Mesendoderm (in vitro differentiated cells): ENCODE measurements around the gene PPP1R7.
"Not testable (repeated sequence)": the region's sequence is repeated elsewhere in the genome, so short reads cannot be mapped to it uniquely, and the experiment has no call there.

Experiments used
- DNase-seq: peaks from one replicate; pipeline ENCODE4 v3.0.0; 2013
- H2AK5ac ChIP-seq: 2 replicates; pipeline ENCODE4 v1.6.1; 2013; ENCODE audit warnings: low read length, inconsistent platforms
- H2BK120ac ChIP-seq: 2 replicates; pipeline ENCODE4 v1.6.1; 2013; ENCODE audit warnings: low read depth, mild to moderate bottlenecking, low read length, moderate library complexity, mixed read lengths
- H2BK15ac ChIP-seq: replicated peaks from 2 replicates; pipeline ENCODE4 v1.6.1; 2013; ENCODE audit warnings: low read depth, mild to moderate bottlenecking, moderate library complexity
- H2BK5ac ChIP-seq: 2 replicates; pipeline ENCODE4 v1.6.1; 2013; ENCODE audit warnings: low read length, inconsistent platforms
- H3K18ac ChIP-seq: 2 replicates; pipeline ENCODE4 v1.6.1; 2013; ENCODE audit warnings: mild to moderate bottlenecking, low read length, mixed read lengths
- H3K23ac ChIP-seq: one replicate; pipeline ENCODE4 v1.6.1; 2013; ENCODE audit warnings: low read length
- H3K27ac ChIP-seq: 2 replicates; pipeline ENCODE4 v1.5.1; 2013; ENCODE audit warnings: low read depth, mild to moderate bottlenecking, inconsistent platforms, low read length, moderate library complexity
- H3K27me3 ChIP-seq: 2 replicates; pipeline ENCODE4 v1.6.1; 2013; ENCODE audit warnings: low read length, control low read depth, mild to moderate bottlenecking, inconsistent platforms; ENCODE audit not compliant: insufficient read depth, poor library complexity
- H3K36me3 ChIP-seq: 2 replicates; pipeline ENCODE4 v1.6.1; 2013; ENCODE audit warnings: low read length, inconsistent platforms; ENCODE audit not compliant: control insufficient read depth, insufficient read depth
- H3K4ac ChIP-seq: one replicate; pipeline ENCODE4 v1.6.1; 2013; ENCODE audit warnings: low read depth, mild to moderate bottlenecking, low read length, moderate library complexity
- H3K4me1 ChIP-seq: 2 replicates; pipeline ENCODE4 v1.6.1; 2013; ENCODE audit warnings: low read depth, low read length, inconsistent platforms; ENCODE audit not compliant: control insufficient read depth
- H3K4me2 ChIP-seq: 2 replicates; pipeline ENCODE4 v1.6.1; 2013; ENCODE audit warnings: low read length
- H3K4me3 ChIP-seq: 2 replicates; pipeline ENCODE4 v1.5.1; 2013; ENCODE audit warnings: mild to moderate bottlenecking, low read length
- H3K56ac ChIP-seq: one replicate; pipeline ENCODE4 v1.6.1; 2013; ENCODE audit warnings: low read length
- H3K79me1 ChIP-seq: 2 replicates; pipeline ENCODE4 v1.6.1; 2013; ENCODE audit warnings: low read length, inconsistent platforms
- H3K79me2 ChIP-seq: 2 replicates; pipeline ENCODE4 v1.6.1; 2013; ENCODE audit warnings: mild to moderate bottlenecking, low read length; ENCODE audit not compliant: control insufficient read depth, insufficient read depth
- H3K9ac ChIP-seq: 2 replicates; pipeline ENCODE4 v1.6.1; 2013; ENCODE audit warnings: low read length, inconsistent platforms
- H4K5ac ChIP-seq: one replicate; pipeline ENCODE4 v1.6.1; 2013; ENCODE audit warnings: low read length
- H4K8ac ChIP-seq: one replicate; pipeline ENCODE4 v1.6.1; 2013; ENCODE audit warnings: low read depth, mild to moderate bottlenecking, control low read depth, low read length, moderate library complexity
- WGBS: extraction: QIAGEN DNeasy Blood & Tissue Kit; methylation state at CpG from one replicate; pipeline ENCODE4 v1.1.7; 2013; ENCODE audit warnings: low lambda C conversion rate, missing lambda C conversion rate; ENCODE audit not compliant: insufficient coverage; ENCODE audit errors: extremely low coverage; 5-methylcytosine and 5-hydroxymethylcytosine counted together

PPP1R7 gene

GRCh38 chr2:241191081-241191480 lies 40.8 kb downstream of the PPP1R7 start:
- Histone ChIP-seq H3K23ac (no peak overlapping the region), H3K27me3 (no peaks in the 10 kb centered on the region), H3K4ac (no peak overlapping the region), H3K9ac (no peak overlapping the region), H3K36me3 (no peaks in the 10 kb centered on the region), H2BK5ac (no peak overlapping the region), H3K27ac (no peak overlapping the region), H3K4me1 (peaks cover 3% of the 10 kb centered on the region), H4K8ac (no peak overlapping the region), H3K56ac (no peak overlapping the region), H3K79me2 (no peaks in the 10 kb centered on the region), H2AK5ac (no peak overlapping the region), H3K4me3 (no peak overlapping the region), H3K4me2 (no peak overlapping the region), H3K18ac (no peak overlapping the region), H4K5ac (no peak overlapping the region), H3K79me1 (no peaks in the 10 kb centered on the region), H2BK120ac (no peak overlapping the region), H2BK15ac (no peak overlapping the region)
- WGBS: no CpG with 5 or more reads among the region's 14 CpGs
- DNase-seq: no peak

GRCh38 chr2:241193271-241193670 lies 43.0 kb downstream of the PPP1R7 start:
- no peaks in the 10 kb centered on the region for H3K79me1 ChIP-seq
- H3K18ac ChIP-seq: no peak overlapping the region
- H3K4ac ChIP-seq: no peak overlapping the region
- no peak overlapping the region for H2BK120ac ChIP-seq
- no peak overlapping the region for H2AK5ac ChIP-seq
- no peak overlapping the region for H4K5ac ChIP-seq
- H2BK5ac ChIP-seq: no peak overlapping the region
- H3K23ac ChIP-seq: no peak overlapping the region
- H3K27ac ChIP-seq: no peak overlapping the region
- WGBS: no CpG with 5 or more reads among the region's 8 CpGs
- H3K4me2 ChIP-seq: no peak overlapping the region
- H3K9ac ChIP-seq: no peak overlapping the region
- no peaks in the 10 kb centered on the region for H3K27me3 ChIP-seq
- H2BK15ac ChIP-seq: no peak overlapping the region
- no peaks in the 10 kb centered on the region for H3K4me1 ChIP-seq
- no peak overlapping the region for H4K8ac ChIP-seq
- H3K56ac ChIP-seq: no peak overlapping the region
- H3K4me3 ChIP-seq: no peak overlapping the region
- no peaks in the 10 kb centered on the region for H3K79me2 ChIP-seq
- no peak for DNase-seq
- no peaks in the 10 kb centered on the region for H3K36me3 ChIP-seq

GRCh38 chr2:241194811-241195210 lies 44.5 kb downstream of the PPP1R7 start:
- Histone ChIP-seq H3K18ac (no peak overlapping the region), H3K4me2 (no peak overlapping the region), H3K4me3 (no peak overlapping the region), H3K27ac (no peak overlapping the region), H3K4ac (no peak overlapping the region), H2BK15ac (no peak overlapping the region), H2BK5ac (no peak overlapping the region), H3K36me3 (no peaks in the 10 kb centered on the region), H4K8ac (no peak overlapping the region), H3K79me2 (no peaks in the 10 kb centered on the region), H3K56ac (no peak overlapping the region), H3K4me1 (no peaks in the 10 kb centered on the region), H4K5ac (no peak overlapping the region), H3K27me3 (no peaks in the 10 kb centered on the region), H2BK120ac (no peak overlapping the region), H3K23ac (no peak overlapping the region), H3K79me1 (no peaks in the 10 kb centered on the region), H2AK5ac (no peak overlapping the region), H3K9ac (no peak overlapping the region)
- WGBS: no CpG with 5 or more reads among the region's 9 CpGs
- DNase-seq: no peak

GRCh38 chr2:241195506-241196130 lies 45.4 kb downstream of the PPP1R7 start:
- H2BK120ac ChIP-seq: no peak overlapping the region
- H3K23ac ChIP-seq: no peak overlapping the region
- no peak overlapping the region for H3K4me2 ChIP-seq
- no peak overlapping the region for H3K4ac ChIP-seq
- no peak overlapping the region for H3K27ac ChIP-seq
- H3K27me3 ChIP-seq: no peaks in the 10 kb centered on the region
- no peak overlapping the region for H3K56ac ChIP-seq
- H4K8ac ChIP-seq: no peak overlapping the region
- no peak overlapping the region for H3K4me3 ChIP-seq
- WGBS: no CpG with 5 or more reads among the region's 18 CpGs
- no peak overlapping the region for H2BK5ac ChIP-seq
- H3K9ac ChIP-seq: no peak overlapping the region
- H3K36me3 ChIP-seq: no peaks in the 10 kb centered on the region
- H2BK15ac ChIP-seq: no peak overlapping the region
- H3K79me1 ChIP-seq: no peaks in the 10 kb centered on the region
- no peak overlapping the region for H4K5ac ChIP-seq
- no peak for DNase-seq
- no peaks in the 10 kb centered on the region for H3K79me2 ChIP-seq
- no peaks in the 10 kb centered on the region for H3K4me1 ChIP-seq
- H2AK5ac ChIP-seq: no peak overlapping the region
- H3K18ac ChIP-seq: no peak overlapping the region

GRCh38 chr2:241197246-241197645 lies 47.0 kb downstream of the PPP1R7 start:
- H3K27me3 ChIP-seq, H2BK120ac ChIP-seq, H3K56ac ChIP-seq, H2AK5ac ChIP-seq, H3K79me2 ChIP-seq, H3K18ac ChIP-seq, H2BK5ac ChIP-seq, H3K27ac ChIP-seq, H3K23ac ChIP-seq, H3K4me1 ChIP-seq, H3K36me3 ChIP-seq, DNase-seq, H3K4ac ChIP-seq, H2BK15ac ChIP-seq, H3K9ac ChIP-seq, H3K4me3 ChIP-seq, H4K8ac ChIP-seq, H3K4me2 ChIP-seq, H4K5ac ChIP-seq, H3K79me1 ChIP-seq: not testable (repeated sequence)
- WGBS: no CpG with 5 or more reads among the region's 14 CpGs

- Histone ChIP-seq H2BK120ac (no peak overlapping the region), H3K4me2 (no peak overlapping the region), H3K56ac (no peak overlapping the region), H3K18ac (no peak overlapping the region), H3K4me3 (no peak overlapping the region), H3K36me3 (no peaks in the 10 kb centered on the region), H3K4ac (no peak overlapping the region), H3K79me2 (no peaks in the 10 kb centered on the region), H3K27me3 (no peaks in the 10 kb centered on the region), H2AK5ac (no peak overlapping the region), H4K5ac (no peak overlapping the region), H3K4me1 (no peaks in the 10 kb centered on the region), H2BK15ac (no peak overlapping the region), H3K79me1 (no peaks in the 10 kb centered on the region), H3K27ac (no peak overlapping the region), H4K8ac (no peak overlapping the region), H2BK5ac (no peak overlapping the region), H3K9ac (no peak overlapping the region), H3K23ac (no peak overlapping the region)
- no peak for DNase-seq
- no CpG with 5 or more reads among the region's 6 CpGs for WGBS
Measured at GRCh38 chr2:241197947-241198346, 47.7 kb downstream of the PPP1R7 start.
